GM18502 (cell line): ENCODE measurements around the gene ZCCHC14.
"Not testable (repeated sequence)": the region's sequence is repeated elsewhere in the genome, so short reads cannot be mapped to it uniquely, and the experiment has no call there.

Experiments used
- ATAC-seq: cut with Tn5 transposase; IDR thresholded peaks from one replicate; pipeline ENCODE4 v1.9.1; 2021; ENCODE audit warnings: mild to moderate bottlenecking; ENCODE audit not compliant: unreplicated experiment, poor library complexity

ZCCHC14 gene

GRCh38 chr16:87371261-87371866 is 121.5 kb downstream of the ZCCHC14 start:
- no peak for ATAC-seq

GRCh38 chr16:87369796-87370719 is 122.8 kb downstream of the ZCCHC14 start:
- no peak for ATAC-seq

- ATAC-seq: no peak
Observed at GRCh38 chr16:87369117-87369765, 123.6 kb downstream of the ZCCHC14 start.

GRCh38 chr16:87368029-87368770 is 124.6 kb downstream of the ZCCHC14 start:
- ATAC-seq: no peak

- no peak for ATAC-seq
Observed at GRCh38 chr16:87367529-87367928, 125.3 kb downstream of the ZCCHC14 start.

GRCh38 chr16:87366930-87367329 is 125.9 kb downstream of the ZCCHC14 start:
- no peak for ATAC-seq

- no peak for ATAC-seq
Observed at GRCh38 chr16:87366288-87366687, 126.5 kb downstream of the ZCCHC14 start.

GRCh38 chr16:87365021-87365713 is 127.7 kb downstream of the ZCCHC14 start:
- no peak for ATAC-seq

- no peak for ATAC-seq
Observed at GRCh38 chr16:87363771-87364455, 128.9 kb downstream of the ZCCHC14 start.

- not testable (repeated sequence) for ATAC-seq
Observed at GRCh38 chr16:87362828-87363559, 129.8 kb downstream of the ZCCHC14 start.

GRCh38 chr16:87361916-87362619 is 130.8 kb downstream of the ZCCHC14 start:
- no peak for ATAC-seq

- ATAC-seq: no peak
Observed at GRCh38 chr16:87360862-87361610, 131.8 kb downstream of the ZCCHC14 start.

- ATAC-seq: no peak
Observed at GRCh38 chr16:87359121-87359520, 133.7 kb downstream of the ZCCHC14 start.

- ATAC-seq: no peak
Observed at GRCh38 chr16:87358696-87359095, 134.1 kb downstream of the ZCCHC14 start.

- ATAC-seq: no peak
Observed at GRCh38 chr16:87358250-87358649, 134.6 kb downstream of the ZCCHC14 start.

- ATAC-seq: no peak
Observed at GRCh38 chr16:87356491-87356853, 136.4 kb downstream of the ZCCHC14 start.
